HEK293 (cell line): ENCODE data around the gene H2AZ2.

Experiments used
- CTCF ChIA-PET: fragments of 350-600 bp; formaldehyde crosslinking; extraction: SDS; loops from one replicate; lab custom pipeline; 2021; ENCODE audit warnings: antibody characterized with exemption; lab: Yijun Ruan, JAX
- POLR2A ChIA-PET: fragments of 300-600 bp; formaldehyde crosslinking; extraction: SDS; loops from one replicate; lab custom pipeline; 2020; ENCODE audit warnings: antibody characterized with exemption, inconsistent platforms; lab: Yijun Ruan, JAX
- H3K27ac ChIP-seq: fragments of 200-500 bp; sonication (Bioruptor generic); 2 replicates; pipeline ENCODE4 v1.5.1; 2014; ENCODE audit warnings: low read depth, low read length, control low read depth, inconsistent platforms; ENCODE audit errors: extremely low read depth
- H3K36me3 ChIP-seq, 2 experiments: fragments of 200-500 bp in 1 of 2; sonication (Bioruptor generic) in 1 of 2; 1 replicate in 1 of 2; 2 replicates in 1 of 2; pipeline ENCODE4 v1.5.1; 2014 to 2017; ENCODE audit warnings: inconsistent platforms in 2 of 2, low read length in 2 of 2; ENCODE audit not compliant: control insufficient read depth in 2 of 2, insufficient read depth in 1 of 2
- H3K4me1 ChIP-seq: fragments of 200-500 bp; sonication (Bioruptor generic); 2 replicates; pipeline ENCODE4 v1.5.1; 2014; ENCODE audit warnings: mild to moderate bottlenecking, low read length, inconsistent platforms; ENCODE audit not compliant: control insufficient read depth, insufficient read depth
- H3K4me3 ChIP-seq: 2 replicates; pipeline ENCODE4 v1.5.1; 2011; ENCODE audit warnings: low read depth, mild to moderate bottlenecking, control low read depth, low read length, moderate library complexity
- H3K9me3 ChIP-seq: fragments of 200-500 bp; sonication (Bioruptor generic); 2 replicates; pipeline ENCODE4 v1.5.1; 2014; ENCODE audit warnings: low read depth, low read length, inconsistent platforms; ENCODE audit not compliant: control insufficient read depth, insufficient read depth
- MEIS1 ChIP-seq: sonication (generic); formaldehyde crosslinking; IDR thresholded peaks from 2 replicates; pipeline ENCODE4 v1.8.1; 2022; ENCODE audit warnings: missing genetic modification reagents, mild to moderate bottlenecking, borderline replicate concordance
- SCRT1 ChIP-seq: fragments of 450-650 bp; formaldehyde crosslinking; IDR thresholded peaks from 2 replicates; pipeline ENCODE4 v1.5.1; 2016; ENCODE audit warnings: missing biosample characterization, missing genetic modification characterization, borderline replicate concordance
- SP2 ChIP-seq: fragments of 450-650 bp; formaldehyde crosslinking; IDR thresholded peaks from 2 replicates; pipeline ENCODE4 v1.5.1; 2016; ENCODE audit warnings: missing biosample characterization, missing genetic modification characterization
- YY1 ChIP-seq: fragments of 450-650 bp; formaldehyde crosslinking; IDR thresholded peaks from 2 replicates; pipeline ENCODE4 v1.5.1; 2018; ENCODE audit warnings: missing biosample characterization, missing genetic modification characterization
- ZBTB17 ChIP-seq: fragments of 450-650 bp; formaldehyde crosslinking; IDR thresholded peaks from 2 replicates; pipeline ENCODE4 v1.5.1; 2016; ENCODE audit warnings: missing biosample characterization, missing genetic modification characterization
- ZBTB20 ChIP-seq: fragments of 450-650 bp; formaldehyde crosslinking; IDR thresholded peaks from 2 replicates; pipeline ENCODE4 v1.5.1; 2016; ENCODE audit warnings: missing biosample characterization, missing genetic modification characterization
- ZIC2 ChIP-seq: fragments of 450-650 bp; formaldehyde crosslinking; IDR thresholded peaks from 2 replicates; pipeline ENCODE4 v1.5.1; 2016; ENCODE audit warnings: missing biosample characterization, missing genetic modification characterization
- ZNF248 ChIP-seq: fragments of 450-650 bp; formaldehyde crosslinking; IDR thresholded peaks from 2 replicates; pipeline ENCODE4 v1.5.1; 2017; ENCODE audit warnings: missing biosample characterization, missing genetic modification characterization
- ZNF335 ChIP-seq: fragments of 450-650 bp; formaldehyde crosslinking; conservative IDR thresholded peaks from 2 replicates; pipeline ENCODE4 v1.5.1; 2016; ENCODE audit warnings: missing biosample characterization, missing genetic modification characterization
- ZNF341 ChIP-seq: fragments of 450-650 bp; formaldehyde crosslinking; IDR thresholded peaks from 2 replicates; pipeline ENCODE4; 2016; ENCODE audit warnings: low read depth, missing biosample characterization, missing genetic modification characterization
- ZNF354C ChIP-seq: fragments of 450-650 bp; formaldehyde crosslinking; IDR thresholded peaks from 2 replicates; pipeline ENCODE4 v1.5.1; 2016; ENCODE audit warnings: missing biosample characterization, missing genetic modification characterization, low read depth, borderline replicate concordance
- ZNF404 ChIP-seq: fragments of 450-650 bp; formaldehyde crosslinking; IDR thresholded peaks from 2 replicates; pipeline ENCODE4 v1.5.1; 2017; ENCODE audit warnings: missing biosample characterization, missing genetic modification characterization
- ZNF449 ChIP-seq: fragments of 450-650 bp; formaldehyde crosslinking; IDR thresholded peaks from 2 replicates; pipeline ENCODE4 v1.5.1; 2017; ENCODE audit warnings: missing biosample characterization, mild to moderate bottlenecking, missing genetic modification characterization, moderate library complexity
- ZNF600 ChIP-seq: fragments of 450-650 bp; formaldehyde crosslinking; IDR thresholded peaks from 2 replicates; pipeline ENCODE4 v1.5.1; 2016; ENCODE audit warnings: missing biosample characterization, missing genetic modification characterization
- ZNF660 ChIP-seq: fragments of 450-650 bp; IDR thresholded peaks from 2 replicates; pipeline ENCODE4 v1.5.1; 2018; ENCODE audit warnings: missing biosample characterization, mild to moderate bottlenecking, missing genetic modification characterization
- ZNF76 ChIP-seq: fragments of 450-650 bp; formaldehyde crosslinking; IDR thresholded peaks from 2 replicates; pipeline ENCODE4; 2016; ENCODE audit warnings: low read depth, missing biosample characterization, missing genetic modification characterization, borderline replicate concordance
- ZNF776 ChIP-seq: fragments of 450-650 bp; formaldehyde crosslinking; IDR thresholded peaks from 2 replicates; pipeline ENCODE4 v1.5.0; 2017; ENCODE audit warnings: missing biosample characterization, missing genetic modification characterization, borderline replicate concordance
- ZSCAN30 ChIP-seq: fragments of 450-650 bp; IDR thresholded peaks from 2 replicates; pipeline ENCODE4 v1.5.1; 2018; ENCODE audit warnings: missing biosample characterization, mild to moderate bottlenecking, missing genetic modification characterization, moderate library complexity
- TF ChIP-seq, protein P1 (sequence below): fragments of 450-650 bp; formaldehyde crosslinking; IDR thresholded peaks from 2 replicates; pipeline ENCODE4 v1.5.1; 2017; ENCODE audit warnings: missing biosample characterization, missing genetic modification characterization
- TF ChIP-seq, protein P2 (sequence below): fragments of 450-650 bp; formaldehyde crosslinking; IDR thresholded peaks from 2 replicates; pipeline ENCODE4 v1.5.1; 2016; ENCODE audit warnings: missing biosample characterization, missing genetic modification characterization
- TF ChIP-seq, protein P3 (sequence below): fragments of 450-650 bp; formaldehyde crosslinking; IDR thresholded peaks from 2 replicates; pipeline ENCODE4 v1.5.1; 2016; ENCODE audit warnings: missing biosample characterization, missing genetic modification characterization
- TF ChIP-seq, protein P4 (sequence below): fragments of 450-650 bp; formaldehyde crosslinking; IDR thresholded peaks from 2 replicates; pipeline ENCODE4 v1.5.1; 2016; ENCODE audit warnings: missing biosample characterization, missing genetic modification characterization
- TF ChIP-seq, protein P5 (sequence below): fragments of 450-650 bp; formaldehyde crosslinking; optimal IDR thresholded peaks from 2 replicates; pipeline ENCODE3; 2016; ENCODE audit warnings: missing biosample characterization, mild to moderate bottlenecking, missing genetic modification characterization

H2AZ2 gene

DNA sequence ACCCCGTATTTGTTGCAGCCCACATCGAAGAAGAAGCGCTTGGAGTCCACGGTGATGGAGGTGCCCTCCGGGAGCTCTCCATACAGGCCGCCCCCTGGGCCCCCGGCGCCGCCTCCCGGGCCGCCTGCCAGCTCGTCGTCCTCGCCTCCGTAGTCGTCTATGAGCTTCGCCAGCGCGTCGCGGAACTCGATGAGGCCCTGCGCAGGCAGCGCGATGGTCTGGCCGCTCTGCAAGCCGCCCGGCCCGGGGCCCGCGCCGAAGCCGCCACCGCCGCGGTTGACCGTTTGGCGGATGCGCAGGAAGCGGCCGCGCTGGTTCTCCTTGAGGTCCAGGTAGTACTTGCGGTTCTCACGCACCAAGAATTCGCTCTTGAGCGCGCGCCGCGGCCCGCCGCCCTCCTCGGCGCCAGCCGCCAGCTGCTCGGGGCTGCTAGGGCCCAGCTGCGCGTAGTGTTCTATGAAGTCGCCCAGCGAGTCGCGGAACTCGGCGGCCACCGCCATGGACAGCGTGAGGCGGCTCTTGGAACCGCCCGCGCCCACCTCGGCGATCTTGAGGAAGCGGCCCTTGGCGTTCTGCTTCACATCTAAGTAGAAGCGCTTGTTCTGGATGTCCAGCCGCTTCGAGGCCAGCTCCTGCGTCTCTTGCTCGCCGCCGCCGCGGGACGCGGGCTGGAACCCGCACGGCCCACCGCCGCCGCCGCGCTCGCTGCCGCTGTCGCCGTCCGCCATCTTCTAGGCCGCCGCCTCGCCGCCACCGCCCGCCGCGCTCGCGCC, 36.9 kb upstream of the H2AZ2 start:
- peak overlapping the region; percentile 93 for H3K4me3 ChIP-seq
- CTCF ChIA-PET: interaction anchor here (0.6 to 2.0 kb wide), 8 partner anchors 16 to 984 kb away, joined by 3 to 10 read pairs (median 3); no protein-coding TSS in a partner anchor
- peak overlapping the region; percentile 87 for H3K27ac ChIP-seq
- POLR2A ChIA-PET: interaction anchor here (0.6 to 3.6 kb wide), 14 partner anchors 8 to 310 kb away, joined by 3 to 33 read pairs (median 4); partner anchors contain the start of genes CCM2, H2AZ2, OGDH and TMED4
- H3K9me3 ChIP-seq: no peaks in the 10 kb centered on the region
- peaks cover 0 to 36% of the 10 kb centered on the region in 2 experiments; a peak in 2 of 3 replicates for H3K36me3 ChIP-seq
- peaks cover 11% of the 10 kb centered on the region for H3K4me1 ChIP-seq
- TF ChIP-seq ZBTB17 (tag by site-specific recombination) (peak; percentile 54; the same call in 1 of the 2 replicates), ZNF76 (tag by site-specific recombination) (peak; percentile 12; the same call in 1 of the 2 replicates), SCRT1 (tag by site-specific recombination) (no peak), YY1 (tag by site-specific recombination) (peak; percentile 33; the same call in 1 of the 2 replicates), MEIS1 (CRISPR knock-in tag) (no peak), ZBTB20 (tag by site-specific recombination) (peak; percentile 63; the same call in 1 of the 2 replicates), ZNF449 (0 out of 2 replicates have a peak, but pooled peaks have one; percentile 5), ZNF776 (no peak), ZNF248 (tag by site-specific recombination) (no peak), ZNF335 (peak; percentile 91), ZNF404 (tag by site-specific recombination) (no peak), ZIC2 (tag by site-specific recombination) (peak; percentile 19; the same call in 1 of the 2 replicates), ZNF600 (tag by site-specific recombination) (peak; percentile 45; the same call in 1 of the 2 replicates), ZNF354C (tag by site-specific recombination) (no peak), SP2 (peak; percentile 36), ZNF660 (tag by site-specific recombination) (peak; percentile 57; the same call in 1 of the 2 replicates), ZSCAN30 (peak; percentile 43), ZNF341 (peak; percentile 29; the same call in 1 of the 2 replicates)
- TF ChIP-seq, protein P1, sequence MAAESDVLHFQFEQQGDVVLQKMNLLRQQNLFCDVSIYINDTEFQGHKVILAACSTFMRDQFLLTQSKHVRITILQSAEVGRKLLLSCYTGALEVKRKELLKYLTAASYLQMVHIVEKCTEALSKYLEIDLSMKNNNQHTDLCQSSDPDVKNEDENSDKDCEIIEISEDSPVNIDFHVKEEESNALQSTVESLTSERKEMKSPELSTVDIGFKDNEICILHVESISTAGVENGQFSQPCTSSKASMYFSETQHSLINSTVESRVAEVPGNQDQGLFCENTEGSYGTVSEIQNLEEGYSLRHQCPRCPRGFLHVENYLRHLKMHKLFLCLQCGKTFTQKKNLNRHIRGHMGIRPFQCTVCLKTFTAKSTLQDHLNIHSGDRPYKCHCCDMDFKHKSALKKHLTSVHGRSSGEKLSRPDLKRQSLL (tag by site-specific recombination): peak; percentile 46; the same call in 1 of the 2 replicates
- TF ChIP-seq, protein P2, sequence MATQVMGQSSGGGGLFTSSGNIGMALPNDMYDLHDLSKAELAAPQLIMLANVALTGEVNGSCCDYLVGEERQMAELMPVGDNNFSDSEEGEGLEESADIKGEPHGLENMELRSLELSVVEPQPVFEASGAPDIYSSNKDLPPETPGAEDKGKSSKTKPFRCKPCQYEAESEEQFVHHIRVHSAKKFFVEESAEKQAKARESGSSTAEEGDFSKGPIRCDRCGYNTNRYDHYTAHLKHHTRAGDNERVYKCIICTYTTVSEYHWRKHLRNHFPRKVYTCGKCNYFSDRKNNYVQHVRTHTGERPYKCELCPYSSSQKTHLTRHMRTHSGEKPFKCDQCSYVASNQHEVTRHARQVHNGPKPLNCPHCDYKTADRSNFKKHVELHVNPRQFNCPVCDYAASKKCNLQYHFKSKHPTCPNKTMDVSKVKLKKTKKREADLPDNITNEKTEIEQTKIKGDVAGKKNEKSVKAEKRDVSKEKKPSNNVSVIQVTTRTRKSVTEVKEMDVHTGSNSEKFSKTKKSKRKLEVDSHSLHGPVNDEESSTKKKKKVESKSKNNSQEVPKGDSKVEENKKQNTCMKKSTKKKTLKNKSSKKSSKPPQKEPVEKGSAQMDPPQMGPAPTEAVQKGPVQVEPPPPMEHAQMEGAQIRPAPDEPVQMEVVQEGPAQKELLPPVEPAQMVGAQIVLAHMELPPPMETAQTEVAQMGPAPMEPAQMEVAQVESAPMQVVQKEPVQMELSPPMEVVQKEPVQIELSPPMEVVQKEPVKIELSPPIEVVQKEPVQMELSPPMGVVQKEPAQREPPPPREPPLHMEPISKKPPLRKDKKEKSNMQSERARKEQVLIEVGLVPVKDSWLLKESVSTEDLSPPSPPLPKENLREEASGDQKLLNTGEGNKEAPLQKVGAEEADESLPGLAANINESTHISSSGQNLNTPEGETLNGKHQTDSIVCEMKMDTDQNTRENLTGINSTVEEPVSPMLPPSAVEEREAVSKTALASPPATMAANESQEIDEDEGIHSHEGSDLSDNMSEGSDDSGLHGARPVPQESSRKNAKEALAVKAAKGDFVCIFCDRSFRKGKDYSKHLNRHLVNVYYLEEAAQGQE (tag by site-specific recombination): peak; percentile 69
- TF ChIP-seq, protein P3, sequence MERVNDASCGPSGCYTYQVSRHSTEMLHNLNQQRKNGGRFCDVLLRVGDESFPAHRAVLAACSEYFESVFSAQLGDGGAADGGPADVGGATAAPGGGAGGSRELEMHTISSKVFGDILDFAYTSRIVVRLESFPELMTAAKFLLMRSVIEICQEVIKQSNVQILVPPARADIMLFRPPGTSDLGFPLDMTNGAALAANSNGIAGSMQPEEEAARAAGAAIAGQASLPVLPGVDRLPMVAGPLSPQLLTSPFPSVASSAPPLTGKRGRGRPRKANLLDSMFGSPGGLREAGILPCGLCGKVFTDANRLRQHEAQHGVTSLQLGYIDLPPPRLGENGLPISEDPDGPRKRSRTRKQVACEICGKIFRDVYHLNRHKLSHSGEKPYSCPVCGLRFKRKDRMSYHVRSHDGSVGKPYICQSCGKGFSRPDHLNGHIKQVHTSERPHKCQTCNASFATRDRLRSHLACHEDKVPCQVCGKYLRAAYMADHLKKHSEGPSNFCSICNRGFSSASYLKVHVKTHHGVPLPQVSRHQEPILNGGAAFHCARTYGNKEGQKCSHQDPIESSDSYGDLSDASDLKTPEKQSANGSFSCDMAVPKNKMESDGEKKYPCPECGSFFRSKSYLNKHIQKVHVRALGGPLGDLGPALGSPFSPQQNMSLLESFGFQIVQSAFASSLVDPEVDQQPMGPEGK (tag by site-specific recombination): peak; percentile 39; the same call in 1 of the 2 replicates
- TF ChIP-seq, protein P4, sequence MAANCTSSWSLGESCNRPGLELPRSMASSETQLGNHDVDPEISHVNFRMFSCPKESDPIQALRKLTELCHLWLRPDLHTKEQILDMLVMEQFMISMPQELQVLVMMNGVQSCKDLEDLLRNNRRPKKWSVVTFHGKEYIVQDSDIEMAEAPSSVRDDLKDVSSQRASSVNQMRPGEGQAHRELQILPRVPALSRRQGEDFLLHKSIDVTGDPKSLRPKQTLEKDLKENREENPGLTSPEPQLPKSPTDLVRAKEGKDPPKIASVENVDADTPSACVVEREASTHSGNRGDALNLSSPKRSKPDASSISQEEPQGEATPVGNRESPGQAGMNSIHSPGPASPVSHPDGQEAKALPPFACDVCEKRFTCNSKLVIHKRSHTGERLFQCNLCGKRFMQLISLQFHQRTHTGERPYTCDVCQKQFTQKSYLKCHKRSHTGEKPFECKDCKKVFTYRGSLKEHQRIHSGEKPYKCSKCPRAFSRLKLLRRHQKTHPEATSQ (tag by site-specific recombination): 0 out of 2 replicates have a peak, but pooled peaks have one; percentile 35
- TF ChIP-seq, protein P5, sequence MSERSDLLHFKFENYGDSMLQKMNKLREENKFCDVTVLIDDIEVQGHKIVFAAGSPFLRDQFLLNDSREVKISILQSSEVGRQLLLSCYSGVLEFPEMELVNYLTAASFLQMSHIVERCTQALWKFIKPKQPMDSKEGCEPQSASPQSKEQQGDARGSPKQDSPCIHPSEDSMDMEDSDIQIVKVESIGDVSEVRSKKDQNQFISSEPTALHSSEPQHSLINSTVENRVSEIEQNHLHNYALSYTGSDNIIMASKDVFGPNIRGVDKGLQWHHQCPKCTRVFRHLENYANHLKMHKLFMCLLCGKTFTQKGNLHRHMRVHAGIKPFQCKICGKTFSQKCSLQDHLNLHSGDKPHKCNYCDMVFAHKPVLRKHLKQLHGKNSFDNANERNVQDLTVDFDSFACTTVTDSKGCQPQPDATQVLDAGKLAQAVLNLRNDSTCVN: peak; percentile 87
